Psoas muscle (tissue), 8 donors: Measurements from ENCODE around the gene AMER2. TPM values are rescaled to one million over a fixed set of nuclear protein-coding genes. Genes with fewer than 3 reads are reported as not detected.

ENCODE experiments used
- ATAC-seq, 4 donors: fragments of 200-7000 bp; cut with Tn5 transposase; one replicate each; pipeline ENCODE4 v1.9.1; 2020; ENCODE audit warnings: moderate library complexity in 3 of 4, mild to moderate bottlenecking in 2 of 4
- DNase-seq, 2 donors: peaks; one replicate each; pipeline ENCODE4 v3.0.0-alpha.2; 2020
- H3K27ac ChIP-seq: fragments of 200-600 bp; one replicate; pipeline ENCODE4 v1.8.0; 2022
- H3K27me3 ChIP-seq, 3 donors: fragments of 200-600 bp in 1 of 3; one replicate each; pipeline versions ENCODE4 v1.6.1 to v1.8.0; 2013 to 2022; ENCODE audit warnings: low read length in 2 of 3, mild to moderate bottlenecking in 2 of 3, moderate library complexity in 1 of 3; ENCODE audit not compliant: insufficient read depth in 3 of 3
- H3K36me3 ChIP-seq, 2 donors: fragments of 200-600 bp in 1 of 2; one replicate each; pipeline versions ENCODE4 v1.6.1 to v1.8.0; 2013 to 2022; ENCODE audit warnings: low read depth in 1 of 2, mild to moderate bottlenecking in 1 of 2, moderate library complexity in 1 of 2; ENCODE audit not compliant: insufficient read depth in 1 of 2
- H3K4me1 ChIP-seq: fragments of 200-600 bp; one replicate; pipeline ENCODE4 v1.8.0; 2022
- H3K4me3 ChIP-seq: fragments of 200-600 bp; one replicate; pipeline ENCODE4 v1.8.0; 2022; ENCODE audit warnings: mild to moderate bottlenecking
- H3K9me3 ChIP-seq: fragments of 200-600 bp; one replicate; pipeline ENCODE4 v1.8.0; 2022
- CTCF ChIP-seq: fragments of 200-600 bp; IDR thresholded peaks from one replicate; pipeline ENCODE4 v1.8.0; 2022; ENCODE audit warnings: antibody characterized with exemption
- WGBS, 3 donors: extraction: QIAGEN DNeasy Blood & Tissue Kit; methylation state at CpG; one replicate each; pipeline versions ENCODE4 v1.1.6 to v1.1.7; 2013; 5-methylcytosine and 5-hydroxymethylcytosine counted together
- intact Hi-C, 2 donors: fragments of 100-400 bp; cut with DNase I; formaldehyde crosslinking; loops; one replicate each; pipeline versions ENCODE4 v1.11.0 to v1.14.2; 2022
- polyA plus RNA-seq, 3 donors: library from polyadenylated mRNA; stranded (reverse); fragments of 200-250 nt; gene quantifications; one replicate each; pipeline ENCODE4 v1.2.3, GENCODE V29; 2013
- total RNA-seq, 4 donors: library from RNA; stranded (reverse); fragmentation: NEBNext Ultra II Directional in 2 of 4; extraction: Animal tissue kit (Norgen Biotek cat#: 25700) in 2 of 4; gene quantifications; one replicate each; pipeline versions ENCODE4 v1.2.1 to v1.2.4, GENCODE V29; 2021 to 2023
- donor health status: healthy with polysubstance abuse.
- donor health status: DM: no; HTN: no; CAD: no; lungs with moderate emphysema.
- donor health status: Bipolar disorder and iron deficiency.
- donor health status: healthy.
- donor health status: DM: yes; HTN: yes; CAD: no.
- donor health status: DM: no; HTN: no; CAD: no.
- donor health status: DM: no; HTN: no; CAD: no.
- donor health status: DM: yes; HTN: yes; CAD: no.

AMER2 gene
- total and polyA plus RNA-seq, 7 donors: 0.01 to 0.08 (median 0.04) TPM; not detected in 4

DNA sequence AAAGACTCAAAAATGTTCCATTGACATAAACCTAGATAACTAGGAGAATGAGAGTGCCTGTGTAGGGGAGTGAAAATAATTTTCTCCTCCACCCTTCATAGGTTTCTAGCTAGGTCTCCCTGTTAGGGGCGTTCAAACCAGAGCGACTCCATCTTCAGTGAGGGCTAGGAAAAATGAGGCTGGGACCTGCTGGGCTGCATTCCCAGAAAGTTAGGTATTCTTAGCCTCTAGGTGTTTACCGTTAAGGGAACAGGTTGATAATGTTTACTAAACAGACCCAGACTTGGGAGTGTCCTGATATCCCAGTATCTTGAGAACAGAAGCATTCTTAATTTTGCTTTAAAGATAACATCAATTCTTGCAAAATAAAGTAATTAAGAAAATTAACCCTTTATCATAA is 56.0 kb downstream of the AMER2 start:
- no peak for ATAC-seq
- TF ChIP-seq CTCF: no peak
- no peaks in the 10 kb centered on the region for H3K4me1 ChIP-seq
- H3K27ac ChIP-seq: no peak overlapping the region
- no peaks in the 10 kb centered on the region for H3K36me3 ChIP-seq
- no peaks in the 10 kb centered on the region for H3K9me3 ChIP-seq
- peaks cover 0 to 3% (median 0%) of the 10 kb centered on the region in 3 donors for H3K27me3 ChIP-seq
- intact Hi-C loops: loop anchor here in 1 of 2 donors (10.0 kb wide), 1 partner anchor 111 kb away; no protein-coding TSS in a partner anchor
- 71 to 75% (median 71%) methylated on average over 3 of the region's 3 CpGs for WGBS, 3 donors
- no peak for DNase-seq
- no peak overlapping the region for H3K4me3 ChIP-seq

DNA sequence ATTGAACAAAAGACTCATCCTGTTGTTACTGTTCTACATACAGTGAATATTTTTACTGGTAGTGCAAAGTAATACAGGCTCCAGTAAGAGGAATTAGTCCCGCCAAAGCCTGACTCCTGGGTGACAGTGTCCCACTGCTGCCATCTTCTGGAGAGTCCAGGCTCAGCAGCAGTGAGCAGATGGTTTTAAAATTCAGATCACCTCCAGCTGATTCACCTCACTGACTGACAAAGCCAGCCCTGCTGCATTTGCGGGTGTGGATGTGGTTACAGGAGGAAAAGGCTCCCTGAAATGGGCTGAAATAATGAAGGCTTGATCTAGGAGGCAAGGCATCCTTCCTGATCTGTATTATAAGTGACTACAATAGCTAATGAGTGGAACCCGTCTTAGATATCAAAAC is 57.9 kb downstream of the AMER2 start:
- DNase-seq (peak; percentile 43 to 62), ATAC-seq (peak; percentile 53 to 79 (median 73))
- Histone ChIP-seq H3K4me1 (no peaks in the 10 kb centered on the region), H3K36me3 (no peaks in the 10 kb centered on the region), H3K27me3 (peaks cover 0 to 3% (median 0%) of the 10 kb centered on the region in 3 donors), H3K27ac (no peak overlapping the region), H3K9me3 (no peaks in the 10 kb centered on the region), H3K4me3 (no peak overlapping the region)
- intact Hi-C loops: loop anchor here (5.0 to 10.0 kb wide), 2 partner anchors 109 to 117 kb away; no protein-coding TSS in a partner anchor
- 25 to 27% (median 26%) methylated on average over 3 of the region's 3 CpGs for WGBS, 3 donors
- peak; percentile 58 for TF ChIP-seq CTCF

- no peaks in the 10 kb centered on the region for H3K36me3 ChIP-seq
- ATAC-seq: no peak
- H3K4me3 ChIP-seq: no peak overlapping the region
- DNase-seq: no peak
- H3K4me1 ChIP-seq: no peaks in the 10 kb centered on the region
- TF ChIP-seq CTCF: no peak
- H3K9me3 ChIP-seq: no peaks in the 10 kb centered on the region
- H3K27ac ChIP-seq: no peak overlapping the region
- 37 to 54% (median 49%) methylated on average over 3 of the region's 3 CpGs for WGBS, 3 donors
- intact Hi-C loops: loop anchor here (5.0 to 10.0 kb wide), 2 partner anchors 108 to 115 kb away; no protein-coding TSS in a partner anchor
- H3K27me3 ChIP-seq: no peaks in the 10 kb centered on the region
These were observed 59.3 kb downstream of the AMER2 start for GRCh38 chr13:25112695-25113255.

Other genes with a start within 250 kb of the AMER2 start
- gene PABPC3, start 76.2 kb downstream of the AMER2 start, total RNA-seq: under 1 TPM in 2 of 4 donors, not detected in 2; 0.09 to 0.11 TPM
- under 1 TPM; 0.01 to 0.04 (median 0.04) TPM for gene PABPC3, start 76.2 kb downstream of the AMER2 start, polyA plus RNA-seq
- 10 to 100 TPM; 13.6 to 15.8 (median 15.6) TPM for gene MTMR6, start 115.2 kb upstream of the AMER2 start, total RNA-seq
- 10 to 100 TPM in 1 of 3 donors, 1 to 10 TPM in 2; 7.7 to 22.9 (median 9.6) TPM for gene MTMR6, start 115.2 kb upstream of the AMER2 start, polyA plus RNA-seq
- gene NUP58, start 129.3 kb upstream of the AMER2 start, total RNA-seq: 10 to 100 TPM; 24.2 to 35.6 (median 33.8) TPM
- 10 to 100 TPM; 11.2 to 40.0 (median 27.4) TPM for gene NUP58, start 129.3 kb upstream of the AMER2 start, polyA plus RNA-seq
- gene ATP8A2, start 199.7 kb upstream of the AMER2 start, total RNA-seq: under 1 TPM in 3 of 4 donors, not detected in 1; 0.02 to 0.22 (median 0.13) TPM
- gene ATP8A2, start 199.7 kb upstream of the AMER2 start, polyA plus RNA-seq: under 1 TPM in 2 of 3 donors, not detected in 1; 0.03 to 0.04 TPM